Smooth muscle cell (in vitro differentiated cells): ENCODE results near the gene CDHR3. TPM values are rescaled to one million over a fixed set of nuclear protein-coding genes. Genes with fewer than 3 reads are reported as not detected.
A peak's percentile ranks its signal among the peaks of the same experiment; 100 is the strongest.

Experiments used
- DNase-seq: peaks from one replicate; lab custom pipeline; 2025; ENCODE audit not compliant: unreplicated experiment; lab: John Stamatoyannopoulos, UW
- H2AFZ ChIP-seq: fragments of 200-600 bp; sonication (generic); 2 replicates; pipeline ENCODE4 v1.6.0; 2016; ENCODE audit warnings: antibody characterized with exemption, low read depth, mild to moderate bottlenecking
- H3F3A ChIP-seq: fragments of 200-600 bp; sonication (generic); 2 replicates; pipeline ENCODE4 v1.6.0; 2017; ENCODE audit warnings: antibody characterized with exemption, low read depth
- H3K27ac ChIP-seq: fragments of 200-600 bp; sonication (generic); 2 replicates; pipeline ENCODE4 v1.5.1; 2016; ENCODE audit warnings: low read depth, mild to moderate bottlenecking
- H3K27me3 ChIP-seq: fragments of 200-600 bp; sonication (generic); 2 replicates; pipeline ENCODE4 v1.6.1; 2016; ENCODE audit warnings: low read depth, mild to moderate bottlenecking
- H3K36me3 ChIP-seq: fragments of 200-600 bp; sonication (generic); 2 replicates; pipeline ENCODE4 v1.5.1; 2016; ENCODE audit warnings: low read depth
- H3K4me1 ChIP-seq: fragments of 200-600 bp; sonication (generic); 2 replicates; pipeline ENCODE4 v1.5.1; 2016; ENCODE audit warnings: low read depth
- H3K4me2 ChIP-seq: fragments of 200-600 bp; sonication (generic); 2 replicates; pipeline ENCODE4 v1.6.0; 2016; ENCODE audit warnings: mild to moderate bottlenecking
- H3K4me3 ChIP-seq: fragments of 200-600 bp; sonication (generic); 2 replicates; pipeline ENCODE4 v1.5.1; 2016; ENCODE audit warnings: mild to moderate bottlenecking
- H3K79me2 ChIP-seq: fragments of 200-600 bp; sonication (generic); 2 replicates; pipeline ENCODE4 v1.6.0; 2016; ENCODE audit warnings: low read depth, mild to moderate bottlenecking
- H3K9ac ChIP-seq: fragments of 200-600 bp; sonication (generic); 2 replicates; pipeline ENCODE4 v1.6.0; 2016; ENCODE audit warnings: low read depth
- H3K9me3 ChIP-seq: fragments of 200-600 bp; sonication (generic); replicated peaks from 2 replicates; pipeline ENCODE4 v1.5.1; 2016; ENCODE audit warnings: low read depth
- H4K20me1 ChIP-seq: fragments of 200-600 bp; sonication (generic); 2 replicates; pipeline ENCODE4 v1.6.0; 2016; ENCODE audit warnings: low read depth
- CTCF ChIP-seq: fragments of 200-600 bp; sonication (generic); IDR thresholded peaks from 2 replicates; pipeline ENCODE4 v1.5.1; 2017; ENCODE audit warnings: borderline replicate concordance, mild to moderate bottlenecking, antibody characterized with exemption; ENCODE audit not compliant: insufficient read depth, poor library complexity, severe bottlenecking
- WGBS: methylation state at CpG from one replicate; pipeline ENCODE4 v1.1.7; 2016; ENCODE audit warnings: low lambda C conversion rate; 5-methylcytosine and 5-hydroxymethylcytosine counted together
- polyA plus RNA-seq: library from polyadenylated mRNA; unstranded; fragments of >200 nt; fragmentation: Nextera tagmentation; extraction: Ambion mirVana; gene quantifications from 2 replicates; pipeline ENCODE4 v1.2.1, GENCODE V29; 2016
- total RNA-seq: library from RNA; depleted of rRNA; stranded (reverse); fragments of >200 nt; gene quantifications from 2 replicates; pipeline ENCODE4 v1.2.3, GENCODE V29; 2014

Gene CDHR3
- total and polyA plus RNA-seq, 2 experiments from 2014 or later, result 0.31 to 1.7 TPM

- peak; percentile 33 for DNase-seq
Measured at GRCh38 chr7:106039486-106040060, 76.5 kb downstream of the CDHR3 start.

GRCh38 chr7:106041140-106041717 is 78.2 kb downstream of the CDHR3 start:
- WGBS, result 45% methylated on average over 6 of the region's 6 CpGs
- Histone ChIP-seq H3K36me3 (no peaks in the 10 kb centered on the region), H3K79me2 (no peaks in the 10 kb centered on the region), H3K9ac (no peak overlapping the region), H3K27me3 (peaks cover 10% of the 10 kb centered on the region), H3F3A (no peaks in the 10 kb centered on the region), H3K9me3 (no peaks in the 10 kb centered on the region), H3K27ac (no peak overlapping the region), H4K20me1 (no peaks in the 10 kb centered on the region), H3K4me3 (no peak overlapping the region), H2AFZ (no peak overlapping the region), H3K4me2 (no peak overlapping the region), H3K4me1 (no peaks in the 10 kb centered on the region)
- peak; percentile 65 for TF ChIP-seq CTCF
- DNase-seq, result no peak

More at GRCh38 chr7:106039486-106040060, 76.5 kb downstream of the CDHR3 start:
- no peaks in the 10 kb centered on the region for H3K9me3 ChIP-seq
- H3K9ac ChIP-seq, result no peak overlapping the region
- no peaks in the 10 kb centered on the region for H3K79me2 ChIP-seq
- H3K4me2 ChIP-seq, result peak overlapping the region; percentile 35
- H2AFZ ChIP-seq, result peak overlapping the region; percentile 25
- peaks cover 5% of the 10 kb centered on the region for H3K27me3 ChIP-seq
- H3K4me3 ChIP-seq, result no peak overlapping the region
- no peaks in the 10 kb centered on the region for H3F3A ChIP-seq
- H3K36me3 ChIP-seq, result no peaks in the 10 kb centered on the region
- H3K27ac ChIP-seq, result peak overlapping the region; percentile 34
- peak; percentile 16 for TF ChIP-seq CTCF
- H3K4me1 ChIP-seq, result no peaks in the 10 kb centered on the region
- H4K20me1 ChIP-seq, result no peaks in the 10 kb centered on the region
- WGBS, result 37% methylated on average over 13 of the region's 13 CpGs

GRCh38 chr7:106042196-106042611 is 79.1 kb downstream of the CDHR3 start:
- H3K4me2 ChIP-seq, result peak overlapping the region; percentile 68
- no peak overlapping the region for H3K9ac ChIP-seq
- H3K27ac ChIP-seq, result no peak overlapping the region
- no peaks in the 10 kb centered on the region for H3K9me3 ChIP-seq
- H3K4me1 ChIP-seq, result no peaks in the 10 kb centered on the region
- no peak for DNase-seq
- no peaks in the 10 kb centered on the region for H4K20me1 ChIP-seq
- no peak for TF ChIP-seq CTCF
- H3K4me3 ChIP-seq, result no peak overlapping the region
- WGBS, result 93% methylated on average over 4 of the region's 4 CpGs
- H3K79me2 ChIP-seq, result no peaks in the 10 kb centered on the region
- H2AFZ ChIP-seq, result no peak overlapping the region
- peaks cover 10% of the 10 kb centered on the region for H3K27me3 ChIP-seq
- H3K36me3 ChIP-seq, result no peaks in the 10 kb centered on the region
- H3F3A ChIP-seq, result no peaks in the 10 kb centered on the region

GRCh38 chr7:106045139-106045538 is 82.1 kb downstream of the CDHR3 start:
- Histone ChIP-seq H3K4me3 (no peak overlapping the region), H3K79me2 (no peaks in the 10 kb centered on the region), H3K27me3 (peaks cover 10% of the 10 kb centered on the region), H2AFZ (no peak overlapping the region), H3K36me3 (no peaks in the 10 kb centered on the region), H3F3A (no peaks in the 10 kb centered on the region), H3K4me2 (no peak overlapping the region), H3K4me1 (no peaks in the 10 kb centered on the region), H3K9ac (no peak overlapping the region), H3K9me3 (no peaks in the 10 kb centered on the region), H4K20me1 (no peaks in the 10 kb centered on the region), H3K27ac (no peak overlapping the region)
- 84% methylated on average over 2 of the region's 2 CpGs for WGBS
- DNase-seq, result no peak
- TF ChIP-seq CTCF, result no peak
